Keratinocyte (primary cell): ENCODE measurements around the gene ADGRL3.

Source experiments
- EZH2 ChIP-seq: IDR thresholded peaks from one replicate; pipeline ENCODE4 v1.6.1; 2012; ENCODE audit warnings: inconsistent platforms, mild to moderate bottlenecking, low read length, moderate library complexity
- TF ChIP-seq, protein P1 (sequence below), 3 experiments: IDR thresholded peaks in 1 of 3; conservative IDR thresholded peaks in 1 of 3; optimal IDR thresholded peaks in 1 of 3; 2 replicates in 2 of 3; 3 replicates in 1 of 3; pipeline versions ENCODE3 to v1.5.1; 2011; ENCODE audit warnings: low read length in 3 of 3, mild to moderate bottlenecking in 3 of 3, moderate library complexity in 2 of 3, control low read depth in 1 of 3, inconsistent platforms in 1 of 3; ENCODE audit not compliant: insufficient read depth in 2 of 3; ENCODE audit errors: extremely low read depth in 1 of 3

DNA sequence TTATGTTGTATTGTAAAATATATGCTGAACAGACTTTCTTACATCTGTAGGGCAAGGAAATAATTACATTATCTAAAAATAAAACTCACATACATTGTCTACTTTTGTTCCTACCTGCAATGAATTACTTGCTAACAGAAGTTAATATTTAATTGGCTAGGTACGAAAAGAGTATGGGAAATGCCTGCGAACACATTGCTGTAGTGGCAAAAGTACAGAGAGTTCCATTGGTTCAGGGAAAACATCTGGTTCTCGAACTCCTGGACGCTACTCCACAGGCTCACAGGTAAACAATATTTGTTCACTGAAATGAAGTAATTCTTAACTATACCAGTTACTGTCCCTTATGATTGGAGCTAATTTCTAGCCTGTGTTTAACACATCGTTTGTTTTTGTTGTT lies 837.4 kb downstream of the ADGRL3 start:
- TF ChIP-seq, protein P1, sequence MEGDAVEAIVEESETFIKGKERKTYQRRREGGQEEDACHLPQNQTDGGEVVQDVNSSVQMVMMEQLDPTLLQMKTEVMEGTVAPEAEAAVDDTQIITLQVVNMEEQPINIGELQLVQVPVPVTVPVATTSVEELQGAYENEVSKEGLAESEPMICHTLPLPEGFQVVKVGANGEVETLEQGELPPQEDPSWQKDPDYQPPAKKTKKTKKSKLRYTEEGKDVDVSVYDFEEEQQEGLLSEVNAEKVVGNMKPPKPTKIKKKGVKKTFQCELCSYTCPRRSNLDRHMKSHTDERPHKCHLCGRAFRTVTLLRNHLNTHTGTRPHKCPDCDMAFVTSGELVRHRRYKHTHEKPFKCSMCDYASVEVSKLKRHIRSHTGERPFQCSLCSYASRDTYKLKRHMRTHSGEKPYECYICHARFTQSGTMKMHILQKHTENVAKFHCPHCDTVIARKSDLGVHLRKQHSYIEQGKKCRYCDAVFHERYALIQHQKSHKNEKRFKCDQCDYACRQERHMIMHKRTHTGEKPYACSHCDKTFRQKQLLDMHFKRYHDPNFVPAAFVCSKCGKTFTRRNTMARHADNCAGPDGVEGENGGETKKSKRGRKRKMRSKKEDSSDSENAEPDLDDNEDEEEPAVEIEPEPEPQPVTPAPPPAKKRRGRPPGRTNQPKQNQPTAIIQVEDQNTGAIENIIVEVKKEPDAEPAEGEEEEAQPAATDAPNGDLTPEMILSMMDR (optimal IDR thresholded peaks at IDR 0.05 in 1 of 3, IDR thresholded peaks at IDR 0.05 in 1 of 3, conservative IDR thresholded peaks at IDR 0.05 in 1 of 3; ENCODE audit: extremely low read depth in 1 of 3, insufficient read depth in 2 of 3, low read length in 3 of 3): no peak
- no peak for TF ChIP-seq EZH2
